ENCODE data around the gene KCTD20.

KCTD20 gene

DNA sequence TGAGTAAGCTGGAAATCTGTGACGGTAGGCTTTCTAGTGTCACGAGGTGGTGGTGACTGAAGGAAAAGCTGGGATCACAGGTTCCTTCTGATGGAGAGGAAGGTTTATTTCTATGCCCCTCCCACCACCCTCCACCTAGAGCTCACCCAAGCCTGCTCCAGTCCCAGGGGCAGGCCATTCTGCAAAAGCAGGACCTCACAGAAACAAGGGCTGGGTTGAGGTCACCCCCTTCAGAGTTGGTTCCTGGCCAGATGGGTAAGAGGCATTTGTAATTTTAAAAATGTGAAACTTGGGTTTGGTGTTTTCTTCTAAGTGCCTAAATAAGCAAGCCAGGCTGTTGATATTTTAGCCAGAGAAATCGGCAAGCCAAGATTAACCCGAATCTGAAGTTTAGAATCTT, 46.6 kb downstream of the KCTD20 start:
- Histone ChIP-seq H3K4me1 (ENCODE audit: control insufficient read depth in 5 of 5, insufficient read depth in 5 of 5, low read length in 5 of 5) (peaks cover 0 to 25% (median 13%) of the 10 kb centered on the region in 5 donors), H3K27me3 (ENCODE audit: control insufficient read depth in 5 of 5, insufficient read depth in 4 of 5, low read length in 5 of 5) (no peaks in the 10 kb centered on the region), H3K9ac (ENCODE audit: low read length in 5 of 5) (no peak overlapping the region), H3K4me3 (ENCODE audit: low read depth in 1 of 5, low read length in 5 of 5) (no peak overlapping the region), H3K9me3 (ENCODE audit: control insufficient read depth in 5 of 5, low read length in 5 of 5) (no peaks in the 10 kb centered on the region), H3K36me3 (ENCODE audit: control insufficient read depth in 5 of 5, insufficient read depth in 5 of 5, low read length in 5 of 5) (peaks cover 24 to 59% (median 49%) of the 10 kb centered on the region in 5 donors), H3K27ac (ENCODE audit: low read depth, low read length) (no peak overlapping the region)

DNA sequence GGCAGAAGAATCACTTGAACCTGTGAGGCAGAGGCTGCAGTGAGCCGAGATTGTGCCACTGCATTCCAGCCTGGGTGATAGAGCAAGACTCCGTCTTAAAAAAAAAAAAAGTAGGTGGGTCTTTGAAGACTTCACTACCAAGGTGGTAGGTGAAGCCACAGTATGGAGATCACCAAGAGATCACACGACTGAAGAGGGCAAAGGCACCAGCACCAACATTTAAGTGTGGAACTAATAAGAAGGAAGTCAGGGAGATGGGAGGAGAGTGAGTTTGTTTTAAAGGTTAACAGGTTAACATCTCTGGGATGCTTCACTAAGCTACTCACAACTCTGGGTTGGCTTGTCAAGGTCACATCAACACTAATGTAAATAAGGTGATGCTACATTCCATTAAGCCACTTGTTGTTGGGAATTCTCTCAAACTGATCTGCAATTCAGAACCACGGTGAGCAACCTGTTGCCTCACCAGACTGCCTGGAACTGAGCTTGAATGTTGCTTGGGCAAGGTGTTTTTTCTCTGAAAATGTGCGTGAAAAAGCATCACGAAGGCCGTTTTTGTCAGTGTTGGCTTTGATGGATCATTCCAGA, 48.7 kb downstream of the KCTD20 start:
- peaks cover 0 to 25% (median 13%) of the 10 kb centered on the region in 5 donors for H3K4me1 ChIP-seq (ENCODE audit: control insufficient read depth in 5 of 5, insufficient read depth in 5 of 5, low read length in 5 of 5)
- H3K27ac ChIP-seq (ENCODE audit: low read depth, low read length), result no peak overlapping the region
- H3K27me3 ChIP-seq (ENCODE audit: control insufficient read depth in 5 of 5, insufficient read depth in 4 of 5, low read length in 5 of 5), result no peaks in the 10 kb centered on the region
- H3K9me3 ChIP-seq (ENCODE audit: control insufficient read depth in 5 of 5, low read length in 5 of 5), result no peaks in the 10 kb centered on the region
- H3K9ac ChIP-seq (ENCODE audit: low read length in 5 of 5), result no peak overlapping the region
- H3K4me3 ChIP-seq (ENCODE audit: low read depth in 1 of 5, low read length in 5 of 5), result no peak overlapping the region
- H3K36me3 ChIP-seq (ENCODE audit: control insufficient read depth in 5 of 5, insufficient read depth in 5 of 5, low read length in 5 of 5), result peaks cover 30 to 58% (median 51%) of the 10 kb centered on the region in 5 donors

DNA sequence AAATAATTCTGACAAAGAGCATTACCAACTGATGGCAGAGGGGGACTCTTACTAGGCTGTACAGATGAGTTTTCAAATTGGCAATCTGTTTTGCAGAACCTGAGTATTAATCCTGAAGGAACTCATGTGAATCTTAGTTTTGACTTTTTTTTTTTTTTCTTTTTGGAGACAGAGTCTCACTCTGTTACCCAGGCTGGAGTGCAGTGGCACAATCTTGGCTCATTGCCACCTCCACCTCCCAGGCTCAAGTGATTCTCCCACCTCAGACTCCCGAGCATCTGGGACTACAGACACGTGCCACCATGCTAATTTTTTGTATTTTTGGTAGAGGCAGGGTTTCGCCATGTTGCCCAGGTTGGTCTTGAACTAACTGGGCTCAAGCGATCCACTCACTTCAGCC, 49.3 kb downstream of the KCTD20 start:
- H3K4me1 ChIP-seq (ENCODE audit: control insufficient read depth in 5 of 5, insufficient read depth in 5 of 5, low read length in 5 of 5), result peaks cover 0 to 25% (median 13%) of the 10 kb centered on the region in 5 donors
- H3K36me3 ChIP-seq (ENCODE audit: control insufficient read depth in 5 of 5, insufficient read depth in 5 of 5, low read length in 5 of 5), result peaks cover 28 to 58% (median 49%) of the 10 kb centered on the region in 5 donors
- no peaks in the 10 kb centered on the region for H3K27me3 ChIP-seq (ENCODE audit: control insufficient read depth in 5 of 5, insufficient read depth in 4 of 5, low read length in 5 of 5)
- no peak overlapping the region for H3K4me3 ChIP-seq (ENCODE audit: low read depth in 1 of 5, low read length in 5 of 5)
- no peak overlapping the region for H3K27ac ChIP-seq (ENCODE audit: low read depth, low read length)
- no peaks in the 10 kb centered on the region for H3K9me3 ChIP-seq (ENCODE audit: control insufficient read depth in 5 of 5, low read length in 5 of 5)
- no peak overlapping the region for H3K9ac ChIP-seq (ENCODE audit: low read length in 5 of 5)

DNA sequence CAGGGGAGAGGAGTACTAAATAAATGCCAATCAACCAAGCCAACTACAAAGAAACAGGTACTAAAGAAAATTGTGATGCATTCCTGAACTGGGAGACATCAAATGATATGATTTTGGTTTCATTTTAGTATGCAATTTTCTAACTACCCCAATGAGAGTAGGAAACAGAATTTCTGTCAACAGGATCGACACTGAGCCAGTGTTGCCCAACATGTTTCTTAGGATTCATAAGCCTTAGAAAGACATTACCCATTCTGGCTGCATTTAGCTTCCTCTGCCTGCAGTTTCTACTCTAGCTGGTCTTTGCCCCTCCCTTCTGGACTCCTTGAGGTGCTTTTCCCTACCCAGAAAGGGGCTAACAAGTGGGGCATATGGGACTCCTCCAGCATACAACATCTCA, 49.8 kb downstream of the KCTD20 start:
- Histone ChIP-seq H3K4me1 (ENCODE audit: control insufficient read depth in 5 of 5, insufficient read depth in 5 of 5, low read length in 5 of 5) (peaks cover 0 to 25% (median 13%) of the 10 kb centered on the region in 5 donors), H3K9me3 (ENCODE audit: control insufficient read depth in 5 of 5, low read length in 5 of 5) (no peaks in the 10 kb centered on the region), H3K9ac (ENCODE audit: low read length in 5 of 5) (no peak overlapping the region), H3K4me3 (ENCODE audit: low read depth in 1 of 5, low read length in 5 of 5) (no peak overlapping the region), H3K27me3 (ENCODE audit: control insufficient read depth in 5 of 5, insufficient read depth in 4 of 5, low read length in 5 of 5) (no peaks in the 10 kb centered on the region), H3K36me3 (ENCODE audit: control insufficient read depth in 5 of 5, insufficient read depth in 5 of 5, low read length in 5 of 5) (peaks cover 23 to 58% (median 49%) of the 10 kb centered on the region in 5 donors), H3K27ac (ENCODE audit: low read depth, low read length) (no peak overlapping the region)

DNA sequence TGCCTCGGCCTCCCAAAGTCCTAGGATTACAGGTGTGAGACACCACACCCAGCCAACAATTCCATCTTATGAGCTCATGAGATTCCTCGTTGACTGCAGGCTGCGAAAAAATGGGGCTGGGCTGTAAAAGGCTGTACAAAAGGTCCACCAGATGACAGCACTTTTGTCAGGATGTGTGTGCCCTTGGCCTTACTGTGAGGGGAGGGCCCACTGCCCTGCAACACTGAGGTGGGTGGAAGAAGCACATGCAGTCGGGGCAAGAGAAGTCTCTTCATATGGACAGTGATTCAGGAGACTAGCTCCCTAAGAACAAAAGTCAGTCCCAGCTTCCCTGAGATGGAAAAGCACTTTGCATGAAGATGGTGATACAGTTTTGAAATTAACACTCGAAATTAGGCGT, 50.5 kb downstream of the KCTD20 start:
- Histone ChIP-seq H3K9ac (ENCODE audit: low read length in 5 of 5) (no peak overlapping the region), H3K4me1 (ENCODE audit: control insufficient read depth in 5 of 5, insufficient read depth in 5 of 5, low read length in 5 of 5) (peaks cover 0 to 25% (median 13%) of the 10 kb centered on the region in 5 donors), H3K27ac (ENCODE audit: low read depth, low read length) (no peak overlapping the region), H3K27me3 (ENCODE audit: control insufficient read depth in 5 of 5, insufficient read depth in 4 of 5, low read length in 5 of 5) (no peaks in the 10 kb centered on the region), H3K36me3 (ENCODE audit: control insufficient read depth in 5 of 5, insufficient read depth in 5 of 5, low read length in 5 of 5) (peaks cover 20 to 57% (median 44%) of the 10 kb centered on the region in 5 donors), H3K9me3 (ENCODE audit: control insufficient read depth in 5 of 5, low read length in 5 of 5) (no peaks in the 10 kb centered on the region), H3K4me3 (ENCODE audit: low read depth in 1 of 5, low read length in 5 of 5) (no peak overlapping the region)

DNA sequence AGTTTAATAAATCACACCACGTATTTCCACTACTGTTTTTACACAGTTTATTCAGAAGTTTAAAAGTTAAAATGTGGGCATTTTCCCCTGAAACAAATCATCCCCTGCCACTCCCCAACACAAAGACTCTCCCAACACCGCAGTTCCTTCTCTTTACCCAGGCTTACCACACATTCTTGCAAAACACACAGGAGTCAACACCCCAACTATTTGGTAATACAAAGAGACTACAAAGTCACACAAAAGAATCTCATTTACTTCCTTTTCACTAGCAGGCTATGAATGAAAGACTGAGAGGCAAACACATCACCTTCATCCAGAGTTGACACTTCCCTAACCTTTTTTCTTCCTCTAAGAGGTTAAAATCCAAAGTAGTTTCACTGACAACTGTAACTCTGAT, 51.1 kb downstream of the KCTD20 start:
- Histone ChIP-seq H3K4me3 (ENCODE audit: low read depth in 1 of 5, low read length in 5 of 5) (no peak overlapping the region), H3K27ac (ENCODE audit: low read depth, low read length) (no peak overlapping the region), H3K9ac (ENCODE audit: low read length in 5 of 5) (no peak overlapping the region), H3K9me3 (ENCODE audit: control insufficient read depth in 5 of 5, low read length in 5 of 5) (no peaks in the 10 kb centered on the region), H3K4me1 (ENCODE audit: control insufficient read depth in 5 of 5, insufficient read depth in 5 of 5, low read length in 5 of 5) (peaks cover 0 to 25% (median 13%) of the 10 kb centered on the region in 5 donors), H3K27me3 (ENCODE audit: control insufficient read depth in 5 of 5, insufficient read depth in 4 of 5, low read length in 5 of 5) (no peaks in the 10 kb centered on the region), H3K36me3 (ENCODE audit: control insufficient read depth in 5 of 5, insufficient read depth in 5 of 5, low read length in 5 of 5) (peaks cover 15 to 57% (median 41%) of the 10 kb centered on the region in 5 donors)

DNA sequence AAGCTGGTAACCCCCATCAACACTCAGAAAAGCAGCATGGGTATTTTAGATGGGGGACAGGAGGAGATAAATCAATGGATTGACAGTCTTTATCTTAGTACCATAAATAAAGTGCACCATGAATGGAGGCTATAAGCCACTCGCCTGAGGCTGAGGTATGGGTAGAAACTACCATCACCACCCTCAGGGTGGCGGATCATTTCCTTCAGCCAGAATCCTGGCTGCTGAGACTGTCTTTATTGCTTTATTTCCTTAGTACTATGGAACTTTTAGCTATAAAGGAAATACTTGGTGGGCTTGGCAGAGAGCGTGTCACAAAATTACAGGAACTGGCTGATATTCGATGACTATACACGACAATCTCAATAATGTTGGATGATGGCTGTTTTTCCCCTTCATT, 52.3 kb downstream of the KCTD20 start:
- H3K9me3 ChIP-seq (ENCODE audit: control insufficient read depth in 5 of 5, low read length in 5 of 5), result no peaks in the 10 kb centered on the region
- peaks cover 12 to 61% (median 52%) of the 10 kb centered on the region in 5 donors for H3K36me3 ChIP-seq (ENCODE audit: control insufficient read depth in 5 of 5, insufficient read depth in 5 of 5, low read length in 5 of 5)
- H3K27me3 ChIP-seq (ENCODE audit: control insufficient read depth in 5 of 5, insufficient read depth in 4 of 5, low read length in 5 of 5), result no peaks in the 10 kb centered on the region
- no peak overlapping the region for H3K27ac ChIP-seq (ENCODE audit: low read depth, low read length)
- H3K4me1 ChIP-seq (ENCODE audit: control insufficient read depth in 5 of 5, insufficient read depth in 5 of 5, low read length in 5 of 5), result peaks cover 0 to 18% (median 4%) of the 10 kb centered on the region in 5 donors
- no peak overlapping the region for H3K9ac ChIP-seq (ENCODE audit: low read length in 5 of 5)
- H3K4me3 ChIP-seq (ENCODE audit: low read depth in 1 of 5, low read length in 5 of 5), result no peak overlapping the region

DNA sequence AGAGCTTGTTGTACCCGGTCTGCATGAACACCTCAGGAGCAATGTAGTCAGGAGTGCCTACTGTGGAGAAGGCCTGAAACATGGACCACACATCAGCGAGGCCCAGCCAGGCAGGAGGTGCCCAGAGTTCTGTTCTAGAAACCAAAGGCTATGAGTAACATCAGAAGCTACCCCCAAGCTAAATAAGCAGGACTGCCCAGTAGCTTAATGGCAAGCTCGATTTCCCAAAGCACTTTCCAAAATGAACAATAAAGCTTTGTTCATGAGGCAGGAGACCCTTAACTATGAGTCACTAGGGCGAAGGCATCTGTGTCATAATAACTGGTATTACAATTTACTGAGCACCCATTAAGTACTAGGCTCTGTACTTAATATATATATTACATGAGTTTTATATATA, 57.1 kb downstream of the KCTD20 start:
- Histone ChIP-seq H3K9ac (ENCODE audit: low read length in 5 of 5) (no peak overlapping the region), H3K36me3 (ENCODE audit: control insufficient read depth in 5 of 5, insufficient read depth in 5 of 5, low read length in 5 of 5) (peaks cover 12 to 61% (median 45%) of the 10 kb centered on the region in 5 donors), H3K27ac (ENCODE audit: low read depth, low read length) (no peak overlapping the region), H3K4me1 (ENCODE audit: control insufficient read depth in 5 of 5, insufficient read depth in 5 of 5, low read length in 5 of 5) (no peaks in the 10 kb centered on the region), H3K27me3 (ENCODE audit: control insufficient read depth in 5 of 5, insufficient read depth in 4 of 5, low read length in 5 of 5) (no peaks in the 10 kb centered on the region), H3K9me3 (ENCODE audit: control insufficient read depth in 5 of 5, low read length in 5 of 5) (no peaks in the 10 kb centered on the region), H3K4me3 (ENCODE audit: low read depth in 1 of 5, low read length in 5 of 5) (no peak overlapping the region)

DNA sequence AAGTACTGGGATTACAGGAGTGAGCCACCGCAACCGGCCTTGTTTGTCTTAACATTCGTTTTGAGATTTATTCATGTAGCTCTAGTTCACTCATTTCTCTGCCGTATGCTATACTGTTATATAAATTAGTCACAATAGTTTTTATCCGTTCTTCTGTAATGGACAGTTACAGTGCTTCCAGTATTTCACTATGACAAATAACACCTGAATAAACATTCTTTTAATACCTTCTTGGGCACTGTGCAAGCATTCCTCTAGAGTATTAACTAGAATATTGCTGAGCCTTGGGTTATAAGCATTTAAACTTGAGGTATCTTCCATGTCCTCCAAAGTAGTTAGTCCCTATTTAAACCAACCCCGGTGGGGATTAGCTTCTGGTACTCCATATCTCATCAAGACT, 58.9 kb downstream of the KCTD20 start:
- no peak overlapping the region for H3K9ac ChIP-seq (ENCODE audit: low read length in 5 of 5)
- H3K9me3 ChIP-seq (ENCODE audit: control insufficient read depth in 5 of 5, low read length in 5 of 5), result no peaks in the 10 kb centered on the region
- H3K4me1 ChIP-seq (ENCODE audit: control insufficient read depth in 5 of 5, insufficient read depth in 5 of 5, low read length in 5 of 5), result peaks cover 0 to 15% (median 0%) of the 10 kb centered on the region in 5 donors
- H3K27ac ChIP-seq (ENCODE audit: low read depth, low read length), result no peak overlapping the region
- peaks cover 12 to 58% (median 38%) of the 10 kb centered on the region in 5 donors for H3K36me3 ChIP-seq (ENCODE audit: control insufficient read depth in 5 of 5, insufficient read depth in 5 of 5, low read length in 5 of 5)
- no peaks in the 10 kb centered on the region for H3K27me3 ChIP-seq (ENCODE audit: control insufficient read depth in 5 of 5, insufficient read depth in 4 of 5, low read length in 5 of 5)
- H3K4me3 ChIP-seq (ENCODE audit: low read depth in 1 of 5, low read length in 5 of 5), result no peak overlapping the region

DNA sequence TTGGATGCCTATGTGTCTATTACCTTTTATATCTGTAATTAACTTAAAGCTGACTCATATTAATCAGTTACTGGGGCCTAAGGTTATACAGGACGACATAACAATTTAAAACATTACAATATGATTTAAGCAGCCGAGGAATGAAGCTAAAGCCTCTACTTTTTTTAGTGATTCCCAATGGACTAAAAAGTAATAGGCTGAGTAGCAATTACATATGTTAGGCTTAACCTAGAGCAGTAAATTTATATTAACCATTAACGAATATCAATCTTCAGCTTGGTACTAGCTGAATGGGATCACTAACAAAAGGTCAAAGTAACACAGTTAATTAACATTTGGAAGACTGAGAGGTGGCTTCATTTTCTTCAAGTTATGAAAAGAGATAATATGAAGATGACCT, 61.4 kb downstream of the KCTD20 start:
- Histone ChIP-seq H3K9ac (ENCODE audit: low read length in 5 of 5) (no peak overlapping the region), H3K27ac (ENCODE audit: low read depth, low read length) (no peak overlapping the region), H3K4me1 (ENCODE audit: control insufficient read depth in 5 of 5, insufficient read depth in 5 of 5, low read length in 5 of 5) (peaks cover 0 to 25% (median 13%) of the 10 kb centered on the region in 5 donors), H3K36me3 (ENCODE audit: control insufficient read depth in 5 of 5, insufficient read depth in 5 of 5, low read length in 5 of 5) (peaks cover 15 to 44% (median 27%) of the 10 kb centered on the region in 5 donors), H3K4me3 (ENCODE audit: low read depth in 1 of 5, low read length in 5 of 5) (no peak overlapping the region), H3K27me3 (ENCODE audit: control insufficient read depth in 5 of 5, insufficient read depth in 4 of 5, low read length in 5 of 5) (no peaks in the 10 kb centered on the region), H3K9me3 (ENCODE audit: control insufficient read depth in 5 of 5, low read length in 5 of 5) (no peaks in the 10 kb centered on the region)

All from subcutaneous abdominal adipose tissue (tissue), 5 donors.